Epidermal melanocyte (primary cell): ENCODE measurements around the gene MEX3D.
"Not testable (repeated sequence)": the region's sequence is repeated elsewhere in the genome, so short reads cannot be mapped to it uniquely, and the experiment has no call there.

Experiments
- DNase-seq: peaks from one replicate; pipeline ENCODE4 v3.0.0; 2011; ENCODE audit warnings: low spot score; ENCODE audit not compliant: insufficient read length

Gene MEX3D

GRCh38 chr19:1522061-1522460, 46.1 kb downstream of the MEX3D start:
- no peak for DNase-seq

GRCh38 chr19:1521636-1522035, 46.5 kb downstream of the MEX3D start:
- peak; percentile 80 for DNase-seq

GRCh38 chr19:1520203-1520780, 47.8 kb downstream of the MEX3D start:
- no peak for DNase-seq

GRCh38 chr19:1519802-1520201, 48.3 kb downstream of the MEX3D start:
- not testable (repeated sequence) for DNase-seq

GRCh38 chr19:1518471-1518870, 49.7 kb downstream of the MEX3D start:
- no peak for DNase-seq

- no peak for DNase-seq
These were observed 51.8 kb downstream of the MEX3D start for GRCh38 chr19:1516395-1516753.

- no peak for DNase-seq
These were observed 53.0 kb downstream of the MEX3D start for GRCh38 chr19:1514986-1515721.

GRCh38 chr19:1514295-1514661, 53.8 kb downstream of the MEX3D start:
- no peak for DNase-seq

GRCh38 chr19:1513499-1514294, 54.4 kb downstream of the MEX3D start:
- no peak for DNase-seq

- peak; percentile 41 for DNase-seq
These were observed 55.2 kb downstream of the MEX3D start, which contains the start of gene ADAMTSL5 for GRCh38 chr19:1512671-1513498. TSS of gene ADAMTSL5 (minus strand) at chr19:1513019. CDS start at chr19:1510943, 2,076 bp downstream.

- no peak for DNase-seq
These were observed 56.5 kb downstream of the MEX3D start for GRCh38 chr19:1511318-1512317.

GRCh38 chr19:1510807-1511206, 57.3 kb downstream of the MEX3D start:
- DNase-seq: no peak

- DNase-seq: no peak
These were observed 57.7 kb downstream of the MEX3D start for GRCh38 chr19:1510442-1510806.

GRCh38 chr19:1509602-1510441, 58.3 kb downstream of the MEX3D start:
- no peak for DNase-seq

- DNase-seq: no peak
These were observed 59.6 kb downstream of the MEX3D start for GRCh38 chr19:1508507-1508856.

- DNase-seq: peak; percentile 100
These were observed 60.2 kb downstream of the MEX3D start for GRCh38 chr19:1507763-1508506.

- no peak for DNase-seq
These were observed 60.9 kb downstream of the MEX3D start for GRCh38 chr19:1507192-1507660.

- no peak for DNase-seq
These were observed 61.9 kb downstream of the MEX3D start for GRCh38 chr19:1505991-1506881.
